Measurements from ENCODE around the gene R3HDM1. TPM values are rescaled to one million over a fixed set of nuclear protein-coding genes. Genes with fewer than 3 reads are reported as not detected.

The R3HDM1 gene
- total RNA-seq, 2 experiments from 2014 or later: 66.5 to 75.8 TPM

DNA sequence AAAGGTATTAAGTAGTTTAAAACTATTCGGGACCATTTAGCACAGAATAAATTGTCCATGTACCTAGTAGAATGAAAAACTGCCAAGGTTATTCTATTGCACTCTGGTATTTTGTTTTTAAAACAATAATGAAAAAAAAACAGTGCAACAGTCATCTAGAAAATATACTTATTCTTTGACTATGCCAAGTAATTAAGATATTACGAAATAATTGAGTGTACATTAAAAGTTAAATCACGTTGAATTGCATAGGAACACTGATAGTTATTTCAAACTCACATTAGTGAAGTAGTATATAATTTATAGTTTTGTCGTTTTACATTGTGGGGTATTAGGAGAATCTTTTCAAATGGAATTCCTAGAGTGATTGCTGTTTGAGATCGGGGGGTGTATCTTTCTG lies 20.1 kb downstream of the R3HDM1 start:
- no peak for TF ChIP-seq CTCF (IDR thresholded peaks at IDR 0.05)
- Mint-ChIP-seq H3K4me3 (no peak overlapping the region), H3K27ac (no peak overlapping the region), H3K36me3 (ENCODE audit: low read depth) (peaks cover 9% of the 10 kb centered on the region), H3K4me1 (ENCODE audit: low read depth) (peaks cover 15% of the 10 kb centered on the region), H3K27me3 (no peaks in the 10 kb centered on the region), H3K9me3 (no peaks in the 10 kb centered on the region)
- ATAC-seq (no peak), DNase-seq (no peak)
- ChIA-PET POLR2A (no interaction called here), CTCF (no interaction called here)
- intact Hi-C loops (cut with micrococcal nuclease): no loop called here

GRCh38 chr2:135552887-135553286 lies 21.6 kb downstream of the R3HDM1 start:
- DNase-seq (no peak), ATAC-seq (no peak)
- ChIA-PET POLR2A (interaction anchor here (1.1 kb wide), 1 partner anchor 22 kb away, joined by 3 read pairs; the partner anchor contains the start of genes R3HDM1 and ZRANB3), CTCF (no interaction called here)
- Mint-ChIP-seq H3K4me1 (ENCODE audit: low read depth) (peaks cover 16% of the 10 kb centered on the region), H3K27me3 (no peaks in the 10 kb centered on the region), H3K4me3 (no peak overlapping the region), H3K36me3 (ENCODE audit: low read depth) (peaks cover 6% of the 10 kb centered on the region), H3K9me3 (no peaks in the 10 kb centered on the region), H3K27ac (no peak overlapping the region)
- intact Hi-C loops (cut with micrococcal nuclease): no loop called here
- no peak for TF ChIP-seq CTCF (IDR thresholded peaks at IDR 0.05)

GRCh38 chr2:135555311-135555710 lies 24.0 kb downstream of the R3HDM1 start:
- no peak for TF ChIP-seq CTCF (IDR thresholded peaks at IDR 0.05)
- H3K4me1 Mint-ChIP-seq (ENCODE audit: low read depth): peaks cover 12% of the 10 kb centered on the region
- intact Hi-C loops (cut with micrococcal nuclease): no loop called here
- ChIA-PET POLR2A (no interaction called here), CTCF (no interaction called here)
- ATAC-seq (no peak), DNase-seq (no peak)
- H3K27me3 Mint-ChIP-seq: no peaks in the 10 kb centered on the region
- no peaks in the 10 kb centered on the region for H3K9me3 Mint-ChIP-seq
- H3K4me3 Mint-ChIP-seq: no peak overlapping the region
- peaks cover 4% of the 10 kb centered on the region for H3K36me3 Mint-ChIP-seq (ENCODE audit: low read depth)
- no peak overlapping the region for H3K27ac Mint-ChIP-seq

- no peak for TF ChIP-seq CTCF (IDR thresholded peaks at IDR 0.05)
- Mint-ChIP-seq H3K27me3 (no peaks in the 10 kb centered on the region), H3K4me3 (no peak overlapping the region), H3K9me3 (no peaks in the 10 kb centered on the region), H3K4me1 (ENCODE audit: low read depth) (peaks cover 9% of the 10 kb centered on the region), H3K27ac (no peak overlapping the region), H3K36me3 (ENCODE audit: low read depth) (peaks cover 4% of the 10 kb centered on the region)
- DNase-seq: no peak
- POLR2A ChIA-PET: no interaction called here
- intact Hi-C loops (cut with micrococcal nuclease): no loop called here
- no peak for ATAC-seq
- CTCF ChIA-PET: interaction anchor here (1.5 kb wide), 1 partner anchor 21 kb away, joined by 3 read pairs; no protein-coding TSS in a partner anchor
These were observed 26.2 kb downstream of the R3HDM1 start for GRCh38 chr2:135557530-135557929.

GRCh38 chr2:135561925-135562324 lies 30.6 kb downstream of the R3HDM1 start:
- CTCF ChIA-PET: no interaction called here
- H3K36me3 Mint-ChIP-seq (ENCODE audit: low read depth): peaks cover 12% of the 10 kb centered on the region
- no peak overlapping the region for H3K27ac Mint-ChIP-seq
- POLR2A ChIA-PET: no interaction called here
- TF ChIP-seq CTCF (IDR thresholded peaks at IDR 0.05): no peak
- H3K4me3 Mint-ChIP-seq: no peak overlapping the region
- intact Hi-C loops (cut with micrococcal nuclease): no loop called here
- no peaks in the 10 kb centered on the region for H3K27me3 Mint-ChIP-seq
- no peak for ATAC-seq
- peaks cover 2% of the 10 kb centered on the region for H3K9me3 Mint-ChIP-seq
- peaks cover 15% of the 10 kb centered on the region for H3K4me1 Mint-ChIP-seq (ENCODE audit: low read depth)
- no peak for DNase-seq

Data from activated CD8-positive, alpha-beta T cell treated with anti-CD3 and anti-CD28 coated beads for 36 hours (primary cell).